Thyroid gland (tissue), 4 donors: ENCODE data around the gene GJA8.
"Not testable (repeated sequence)": the region's sequence is repeated elsewhere in the genome, so short reads cannot be mapped to it uniquely, and the experiment has no call there.

ENCODE experiments used
- POLR2A ChIP-seq, 2 donors: fragments of 450-650 bp; IDR thresholded peaks; one replicate each; pipeline ENCODE4 v1.6.1; 2017; ENCODE audit warnings: antibody characterized with exemption in 2 of 2, mild to moderate bottlenecking in 2 of 2, moderate library complexity in 1 of 2
- TF ChIP-seq, protein P1 (sequence below), 6 experiments: fragments of 200-600 bp in 3 of 6; fragments of 450-650 bp in 3 of 6; sonication (generic) in 3 of 6; IDR thresholded peaks; one replicate each; pipeline ENCODE4 v1.5.1; 2016 to 2019; ENCODE audit warnings: antibody characterized with exemption in 6 of 6, mild to moderate bottlenecking in 2 of 6, inconsistent platforms in 1 of 6, moderate library complexity in 1 of 6

DNA sequence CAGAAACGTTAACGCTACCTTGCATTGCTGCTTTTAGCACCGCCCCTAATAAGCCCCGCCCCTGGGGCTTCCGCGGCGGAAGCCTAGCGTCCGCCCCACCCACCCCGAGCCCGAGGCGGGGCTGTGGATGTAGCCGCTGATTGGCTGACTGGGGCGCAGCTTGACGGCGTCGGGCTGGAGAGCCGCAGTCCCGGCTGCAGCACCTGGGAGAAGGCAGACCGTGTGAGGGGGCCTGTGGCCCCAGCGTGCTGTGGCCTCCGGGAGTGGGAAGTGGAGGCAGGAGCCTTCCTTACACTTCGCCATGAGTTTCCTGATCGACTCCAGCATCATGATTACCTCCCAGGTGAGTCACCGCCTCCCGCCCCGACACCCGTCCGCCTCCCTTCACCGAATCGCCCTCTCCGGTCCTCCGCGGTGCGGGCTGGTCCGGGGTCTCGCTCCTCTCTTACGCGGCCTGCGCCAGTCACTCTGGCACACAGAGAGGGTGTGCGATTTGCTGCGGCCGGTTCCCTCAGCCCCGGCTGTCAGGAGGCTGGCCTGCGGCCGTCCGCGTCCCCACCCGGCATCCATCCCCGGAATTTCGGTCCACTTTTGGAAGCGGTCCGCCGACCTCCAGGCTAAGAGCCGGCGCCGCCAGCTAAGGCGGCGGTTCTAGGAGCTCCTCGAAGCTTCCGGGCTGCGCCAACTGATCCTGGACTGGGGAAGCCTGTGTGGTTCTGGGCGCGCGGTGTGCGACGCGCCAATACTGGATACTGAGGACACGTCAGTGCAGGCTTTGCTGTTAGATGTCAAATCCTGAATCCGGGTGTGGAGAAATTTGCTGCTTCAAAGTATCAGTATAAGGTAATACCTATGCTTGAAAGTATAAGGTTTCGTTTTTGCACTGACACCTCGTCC is 25.9 kb downstream of the GJA8 start, which contains the start of gene GPR89B:
- TF ChIP-seq, protein P1, sequence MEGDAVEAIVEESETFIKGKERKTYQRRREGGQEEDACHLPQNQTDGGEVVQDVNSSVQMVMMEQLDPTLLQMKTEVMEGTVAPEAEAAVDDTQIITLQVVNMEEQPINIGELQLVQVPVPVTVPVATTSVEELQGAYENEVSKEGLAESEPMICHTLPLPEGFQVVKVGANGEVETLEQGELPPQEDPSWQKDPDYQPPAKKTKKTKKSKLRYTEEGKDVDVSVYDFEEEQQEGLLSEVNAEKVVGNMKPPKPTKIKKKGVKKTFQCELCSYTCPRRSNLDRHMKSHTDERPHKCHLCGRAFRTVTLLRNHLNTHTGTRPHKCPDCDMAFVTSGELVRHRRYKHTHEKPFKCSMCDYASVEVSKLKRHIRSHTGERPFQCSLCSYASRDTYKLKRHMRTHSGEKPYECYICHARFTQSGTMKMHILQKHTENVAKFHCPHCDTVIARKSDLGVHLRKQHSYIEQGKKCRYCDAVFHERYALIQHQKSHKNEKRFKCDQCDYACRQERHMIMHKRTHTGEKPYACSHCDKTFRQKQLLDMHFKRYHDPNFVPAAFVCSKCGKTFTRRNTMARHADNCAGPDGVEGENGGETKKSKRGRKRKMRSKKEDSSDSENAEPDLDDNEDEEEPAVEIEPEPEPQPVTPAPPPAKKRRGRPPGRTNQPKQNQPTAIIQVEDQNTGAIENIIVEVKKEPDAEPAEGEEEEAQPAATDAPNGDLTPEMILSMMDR (IDR thresholded peaks at IDR 0.05), result not testable (repeated sequence)
- TF ChIP-seq POLR2A (IDR thresholded peaks at IDR 0.05), result peak; percentile 32 to 97
